Measurements from ENCODE around the gene MBP. TPM values are rescaled to one million over a fixed set of nuclear protein-coding genes. Genes with fewer than 3 reads are reported as not detected.
A peak's percentile ranks its signal among the peaks of the same experiment; 100 is the strongest.

The MBP gene
- total RNA-seq, 2 donors from 2014 or later, result 41.6 to 42.1 TPM

DNA sequence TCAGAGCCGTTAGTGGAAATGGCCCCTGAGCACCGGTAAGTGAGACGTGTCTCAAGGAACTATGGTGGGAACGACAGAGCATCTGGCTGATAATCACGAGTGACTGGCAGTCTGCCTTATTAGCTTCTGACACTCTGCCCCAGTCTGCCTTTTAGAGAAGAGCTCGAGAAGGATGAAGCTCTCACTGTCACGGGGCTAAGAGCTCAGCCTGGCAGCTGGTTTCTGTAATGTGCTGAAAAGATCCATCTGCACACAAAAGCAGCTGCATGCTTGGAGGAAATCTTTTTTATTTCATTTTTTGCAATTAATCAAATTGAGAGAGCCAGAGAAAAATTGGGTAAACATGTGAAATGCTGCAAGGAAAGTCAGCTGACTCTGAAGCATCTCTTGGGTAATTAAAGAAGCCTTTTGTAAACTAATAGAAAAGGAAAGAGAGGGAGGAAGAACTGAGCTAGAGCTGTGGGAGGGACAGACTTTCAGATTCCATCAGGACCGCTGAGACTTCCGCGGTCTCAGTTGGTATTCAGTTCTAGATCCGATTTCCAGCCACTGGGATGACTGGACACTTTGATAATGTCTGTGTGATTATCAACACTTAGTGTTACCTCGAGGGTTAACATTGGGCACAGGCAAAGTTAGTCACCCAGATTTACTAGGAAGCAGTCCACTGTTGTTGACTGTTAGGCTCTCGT lies 24.4 kb downstream of the MBP start:
- intact Hi-C loops (cut with DNase I), result no loop called here
- DNase-seq (ENCODE audit: low spot score), result no peak

DNA sequence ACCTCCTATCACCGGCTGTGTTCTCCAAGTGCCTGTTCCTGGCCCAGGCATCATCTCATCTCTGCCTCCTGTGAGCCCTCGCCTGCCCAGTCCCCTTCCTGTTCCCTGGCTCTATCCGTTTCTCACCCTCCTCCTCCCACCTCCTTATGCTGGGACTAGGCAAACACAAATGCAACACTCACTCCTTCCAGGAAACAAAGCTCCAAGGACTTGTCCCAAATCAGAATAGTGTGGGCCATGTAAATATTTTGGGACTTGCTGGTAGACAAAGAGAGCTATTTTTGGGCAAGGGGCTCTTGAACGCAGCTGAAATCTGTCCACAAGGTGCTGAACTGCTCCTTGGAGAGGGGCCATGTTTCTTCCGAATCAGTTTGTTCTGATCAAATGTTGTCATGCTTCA lies 25.3 kb downstream of the MBP start:
- intact Hi-C loops (cut with DNase I), result no loop called here
- no peak for DNase-seq (ENCODE audit: low spot score)

- intact Hi-C loops (cut with DNase I), result no loop called here
- DNase-seq (ENCODE audit: low spot score), result peak; percentile 80
Measured at GRCh38 chr18:77106331-77106730, 26.3 kb downstream of the MBP start.

- intact Hi-C loops (cut with DNase I), result no loop called here
- DNase-seq (ENCODE audit: low spot score), result no peak
Measured at GRCh38 chr18:77105680-77106079, 26.9 kb downstream of the MBP start.

- no peak for DNase-seq (ENCODE audit: low spot score)
- intact Hi-C loops (cut with DNase I), result no loop called here
Measured at GRCh38 chr18:77105028-77105427, 27.6 kb downstream of the MBP start.

- no peak for DNase-seq (ENCODE audit: low spot score)
- intact Hi-C loops (cut with DNase I), result loop anchor here in 1 of 2 donors (5.0 kb wide), 1 partner anchor 37 kb away; no protein-coding TSS in a partner anchor
Measured at GRCh38 chr18:77103991-77104531, 28.5 kb downstream of the MBP start.

GRCh38 chr18:77103187-77103850 lies 29.3 kb downstream of the MBP start:
- peak; percentile 86 for DNase-seq (ENCODE audit: low spot score)
- intact Hi-C loops (cut with DNase I), result loop anchor here in 1 of 2 donors (5.0 kb wide), 1 partner anchor 36 kb away; no protein-coding TSS in a partner anchor

GRCh38 chr18:77102259-77103040 lies 30.1 kb downstream of the MBP start:
- intact Hi-C loops (cut with DNase I), result loop anchor here in 1 of 2 donors (5.0 kb wide), 1 partner anchor 35 kb away; no protein-coding TSS in a partner anchor
- no peak for DNase-seq (ENCODE audit: low spot score)

- peak; percentile 97 for DNase-seq (ENCODE audit: low spot score)
- intact Hi-C loops (cut with DNase I), result loop anchor here in 1 of 2 donors (5.0 kb wide), 1 partner anchor 34 kb away; no protein-coding TSS in a partner anchor
Measured at GRCh38 chr18:77101410-77102258, 30.9 kb downstream of the MBP start.

DNA sequence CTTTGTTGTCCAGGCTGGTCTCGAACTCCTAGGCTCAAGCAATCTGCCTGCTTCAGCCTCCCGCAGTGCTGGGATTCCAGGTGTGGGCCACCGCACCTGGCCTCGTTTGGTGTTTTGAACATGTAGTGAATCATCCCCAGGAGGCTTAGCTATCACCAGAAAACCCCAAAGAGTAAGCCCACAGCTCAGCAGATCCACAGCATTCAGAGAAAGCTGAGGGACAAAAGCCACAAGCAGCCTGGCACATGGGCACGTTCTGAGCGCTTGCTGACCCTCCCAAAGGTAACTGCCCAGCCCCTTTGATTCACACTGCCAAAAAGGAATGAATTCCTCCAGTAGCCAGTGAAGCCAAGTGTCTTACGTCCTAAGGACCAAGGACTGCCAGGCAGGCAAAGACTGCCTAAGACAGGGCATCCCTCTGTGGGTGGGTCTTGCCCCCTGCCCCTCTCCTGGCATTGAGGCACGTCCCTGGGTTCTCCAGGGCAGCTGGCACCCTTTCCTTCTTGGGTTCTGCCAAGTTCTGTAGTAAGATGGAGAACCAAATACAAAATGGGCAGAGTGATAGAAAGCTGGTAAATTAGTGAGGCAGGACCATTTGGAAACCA lies 31.7 kb downstream of the MBP start:
- intact Hi-C loops (cut with DNase I), result loop anchor here in 1 of 2 donors (5.0 kb wide), 1 partner anchor 34 kb away; no protein-coding TSS in a partner anchor
- DNase-seq (ENCODE audit: low spot score), result no peak

DNA sequence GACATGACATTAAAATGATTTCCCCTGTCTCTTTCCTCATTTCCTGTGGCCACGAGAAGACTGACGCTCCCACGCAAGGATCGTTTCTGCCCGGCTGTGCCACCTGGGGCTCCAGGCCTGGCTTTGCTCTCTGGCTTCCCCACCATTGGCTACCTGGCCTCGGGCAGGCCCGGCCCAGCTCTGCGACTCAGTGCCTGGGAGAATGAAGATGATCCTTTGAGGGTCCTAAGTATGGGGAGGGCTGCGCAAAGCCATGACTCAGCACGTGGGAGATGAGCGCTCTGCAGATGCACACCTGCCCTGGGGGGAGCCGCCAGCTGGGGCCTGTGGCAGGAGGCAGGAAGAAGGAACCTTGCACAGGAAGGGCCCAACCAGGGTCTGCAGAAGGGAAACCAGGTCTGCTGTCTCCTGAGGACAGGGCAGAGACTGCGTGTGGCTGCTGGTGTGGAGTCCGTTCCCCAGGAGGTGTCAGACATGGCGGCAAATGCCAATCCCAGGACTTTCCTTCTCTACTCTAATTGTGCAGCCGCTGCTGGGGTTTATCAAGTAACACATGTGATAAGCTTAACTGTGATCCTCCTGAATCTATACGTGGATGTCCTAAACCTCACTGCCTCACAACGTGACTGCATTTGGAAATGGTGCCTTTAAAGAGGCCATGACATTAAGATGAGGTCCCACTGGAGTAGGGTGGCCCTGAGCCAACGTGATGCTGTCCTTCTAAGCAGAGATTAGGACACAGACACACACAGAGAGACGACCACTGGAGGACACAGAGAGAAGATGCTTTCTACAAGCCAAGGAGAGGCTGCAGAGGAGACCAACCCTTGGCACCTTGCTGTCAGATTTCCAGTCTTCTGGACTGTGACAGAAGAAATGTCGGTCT lies 32.9 kb downstream of the MBP start:
- intact Hi-C loops (cut with DNase I), result loop anchor here in 1 of 2 donors (5.0 kb wide), 1 partner anchor 32 kb away; no protein-coding TSS in a partner anchor
- no peak for DNase-seq (ENCODE audit: low spot score)

DNA sequence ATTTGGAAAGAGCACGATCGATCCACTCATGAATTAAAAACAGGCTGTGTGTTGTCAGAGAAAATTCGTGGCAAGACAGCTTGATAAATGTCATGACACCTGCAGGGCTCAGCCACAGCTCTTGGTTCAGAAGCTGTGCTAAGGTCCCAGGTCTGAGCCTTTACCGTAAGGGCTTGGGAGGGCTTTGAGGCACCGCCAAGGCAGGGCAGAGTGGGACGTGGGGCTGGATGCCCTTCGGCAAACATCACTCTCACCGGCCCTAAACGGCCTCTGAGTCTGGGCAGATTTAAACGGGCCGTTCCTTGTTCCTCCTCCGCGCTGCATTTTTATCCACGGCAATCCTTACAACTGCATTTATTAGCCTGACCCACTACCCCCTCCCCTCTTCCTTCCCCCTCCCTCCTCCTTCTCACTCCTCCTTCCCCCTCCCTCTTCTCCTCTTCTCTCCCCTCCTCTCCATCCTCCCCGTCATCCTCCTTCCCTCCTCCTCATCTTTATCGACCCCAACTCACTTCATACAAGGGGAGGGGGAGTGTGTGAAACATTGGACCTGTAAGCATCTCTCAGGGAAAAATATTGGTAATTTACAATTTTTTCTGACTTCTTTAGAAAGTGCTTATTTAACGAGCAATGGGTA lies 33.9 kb downstream of the MBP start:
- peak; percentile 82 for DNase-seq (ENCODE audit: low spot score)
- intact Hi-C loops (cut with DNase I), result no loop called here

DNA sequence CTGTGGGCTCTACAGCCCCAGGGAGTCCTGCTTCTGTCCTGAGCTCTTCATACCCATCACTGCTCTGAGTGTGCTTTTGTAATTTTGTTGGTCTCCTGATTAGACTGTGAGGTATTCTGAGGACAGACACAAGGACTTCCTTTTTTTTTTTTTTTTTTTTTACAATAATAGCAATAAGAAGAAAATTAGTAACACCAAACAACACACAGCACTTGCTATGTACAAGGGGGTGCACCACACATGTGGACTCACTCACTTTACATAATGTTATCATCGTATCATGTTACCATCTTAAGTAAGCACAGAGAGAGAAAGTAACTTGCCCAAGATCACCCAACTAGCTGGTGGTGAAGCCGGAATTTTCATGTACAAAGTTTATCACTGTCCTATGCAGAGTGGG lies 34.6 kb downstream of the MBP start:
- no peak for DNase-seq (ENCODE audit: low spot score)
- intact Hi-C loops (cut with DNase I), result no loop called here

DNA sequence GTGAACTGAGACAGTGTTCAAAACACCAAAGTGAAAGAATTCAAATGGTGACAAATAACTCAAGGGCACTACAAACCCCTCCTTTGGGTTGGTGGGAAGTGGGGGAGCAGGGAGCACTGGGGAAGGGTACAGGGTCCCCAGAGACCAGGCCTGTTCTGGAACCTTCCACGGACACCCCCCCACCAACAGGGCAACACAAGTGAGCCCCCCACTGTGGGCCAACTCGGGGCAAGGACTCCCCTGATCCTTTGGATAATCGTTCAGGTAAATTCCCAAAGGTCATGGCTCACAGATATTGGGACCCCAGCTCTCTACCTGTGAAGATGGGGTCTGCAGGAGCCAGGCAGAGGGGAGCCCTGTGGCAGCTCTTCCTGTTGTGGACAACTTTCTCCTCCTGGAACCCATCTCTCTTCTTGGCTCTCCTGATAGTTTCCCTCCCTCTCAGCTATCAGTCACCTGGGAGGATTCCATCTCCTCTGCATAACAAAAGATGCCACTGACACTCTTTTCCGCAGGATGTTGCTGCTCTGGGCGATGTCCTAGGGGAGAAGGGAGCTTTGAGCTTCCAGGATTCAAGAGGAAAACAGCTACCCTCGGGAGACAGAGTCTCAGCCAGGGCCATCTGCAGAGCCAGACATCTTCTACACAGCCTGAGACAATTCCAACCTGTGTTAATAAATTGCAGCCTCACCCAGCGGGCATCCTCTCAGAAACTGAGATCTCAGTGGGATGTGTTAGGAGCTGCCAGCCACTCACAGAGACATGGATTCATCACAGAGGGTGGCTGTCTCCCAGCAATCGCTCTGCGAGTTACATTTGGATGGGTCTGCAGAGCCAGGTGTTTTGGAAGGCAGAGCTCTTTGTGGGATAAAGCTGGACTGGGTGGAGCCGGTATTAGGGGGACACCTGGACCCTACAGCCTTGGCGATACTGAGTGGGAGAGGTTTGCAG lies 35.4 kb downstream of the MBP start:
- intact Hi-C loops (cut with DNase I), result no loop called here
- DNase-seq (ENCODE audit: low spot score), result no peak

GRCh38 chr18:77095391-77096371 lies 36.9 kb downstream of the MBP start:
- no peak for DNase-seq (ENCODE audit: low spot score)
- intact Hi-C loops (cut with DNase I), result no loop called here

Measured in posterior vena cava (tissue), 2 donors.